Thoracic aorta (tissue), 2 donors: ENCODE results near the gene COL4A6. TPM values are rescaled to one million over a fixed set of nuclear protein-coding genes. Genes with fewer than 3 reads are reported as not detected.

Experiments used
- ATAC-seq: fragments of 150-250 bp; one replicate; pipeline ENCODE4 v1.8.0; 2017; ENCODE audit warnings: low read depth; ENCODE audit not compliant: insufficient number of reproducible peaks, low FRiP score
- DNase-seq: peaks from one replicate; pipeline ENCODE4 v3.0.0-alpha.2; 2020; ENCODE audit warnings: low spot score
- H3K27ac ChIP-seq, 2 donors: fragments of 200-600 bp; sonication (generic); 1 replicate in 1 of 2; 2 replicates in 1 of 2; pipeline ENCODE4 v1.5.1; 2016; ENCODE audit warnings: mild to moderate bottlenecking in 2 of 2, moderate library complexity in 2 of 2
- H3K27me3 ChIP-seq: fragments of 200-600 bp; sonication (generic); replicated peaks from 2 replicates; pipeline ENCODE4 v1.6.0; 2016; ENCODE audit warnings: mild to moderate bottlenecking; ENCODE audit not compliant: insufficient read depth
- H3K36me3 ChIP-seq: fragments of 200-600 bp; sonication (generic); one replicate; pipeline ENCODE4 v1.5.1; 2016
- H3K4me1 ChIP-seq, 2 donors: fragments of 200-600 bp; sonication (generic); 1 replicate in 1 of 2; 2 replicates in 1 of 2; pipeline versions ENCODE4 v1.5.1 to v1.6.0; 2016; ENCODE audit warnings: low read depth in 2 of 2, mild to moderate bottlenecking in 1 of 2; ENCODE audit not compliant: control insufficient read depth in 1 of 2
- H3K4me3 ChIP-seq: fragments of 200-600 bp; sonication (generic); 2 replicates; pipeline ENCODE4 v1.5.1; 2016; ENCODE audit warnings: mild to moderate bottlenecking
- H3K9me3 ChIP-seq: fragments of 200-600 bp; sonication (generic); 2 replicates; pipeline ENCODE4 v1.5.1; 2016
- CTCF ChIP-seq: fragments of 200-600 bp; sonication (generic); IDR thresholded peaks from one replicate; pipeline ENCODE4 v1.5.1; 2019; ENCODE audit warnings: antibody characterized with exemption
- total RNA-seq, 2 donors: library from RNA; depleted of rRNA; stranded (reverse); fragments of >200 nt; gene quantifications; one replicate each; pipeline versions ENCODE4 v1.1.0 to v1.2.3, GENCODE V29; 2016

The COL4A6 gene
- total RNA-seq, 2 donors from 2014 or later, result 1.3 to 2.2 TPM

DNA sequence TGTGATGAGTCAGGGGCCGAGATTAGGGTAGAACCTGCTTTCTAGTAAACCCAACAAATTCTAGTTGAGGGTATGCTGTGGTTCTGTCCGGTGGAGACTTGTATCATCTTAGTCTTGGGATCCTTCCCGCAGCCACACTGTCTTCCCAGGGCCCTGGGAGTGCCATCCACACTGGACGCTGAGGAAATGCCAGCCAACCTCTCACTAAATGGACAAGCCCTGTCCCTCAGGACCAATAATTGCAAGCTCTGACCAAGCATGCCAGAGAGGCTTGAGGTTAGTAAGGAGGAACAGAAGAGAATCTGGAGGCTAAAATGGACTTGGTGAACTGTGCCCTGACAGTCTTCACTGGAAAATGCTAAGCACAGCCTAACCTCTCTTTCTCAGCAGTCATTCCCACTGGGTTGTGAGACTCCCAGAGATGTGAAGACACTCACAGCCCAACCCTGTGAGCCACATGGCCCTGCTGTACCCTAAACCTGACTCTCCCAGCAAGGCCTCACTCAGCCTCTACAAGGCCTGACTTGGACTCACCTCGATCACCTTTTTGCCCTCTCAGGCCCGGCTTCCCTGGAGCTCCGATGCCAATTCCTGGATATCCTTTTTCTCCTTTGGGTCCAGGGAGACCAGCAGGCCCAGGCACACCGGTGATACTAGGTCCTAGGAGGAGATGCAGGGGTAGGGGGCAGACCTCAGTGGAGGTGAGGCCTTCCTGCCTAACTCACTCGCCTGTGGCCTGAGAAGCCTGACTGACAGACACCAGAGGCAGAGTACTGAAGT lies 269.1 kb downstream of the COL4A6 start:
- Histone ChIP-seq H3K9me3 (no peaks in the 10 kb centered on the region), H3K27me3 (no peaks in the 10 kb centered on the region), H3K4me3 (no peak overlapping the region), H3K36me3 (no peaks in the 10 kb centered on the region), H3K4me1 (no peaks in the 10 kb centered on the region), H3K27ac (no peak overlapping the region)
- ATAC-seq, result no peak
- no peak for TF ChIP-seq CTCF
- DNase-seq, result no peak

DNA sequence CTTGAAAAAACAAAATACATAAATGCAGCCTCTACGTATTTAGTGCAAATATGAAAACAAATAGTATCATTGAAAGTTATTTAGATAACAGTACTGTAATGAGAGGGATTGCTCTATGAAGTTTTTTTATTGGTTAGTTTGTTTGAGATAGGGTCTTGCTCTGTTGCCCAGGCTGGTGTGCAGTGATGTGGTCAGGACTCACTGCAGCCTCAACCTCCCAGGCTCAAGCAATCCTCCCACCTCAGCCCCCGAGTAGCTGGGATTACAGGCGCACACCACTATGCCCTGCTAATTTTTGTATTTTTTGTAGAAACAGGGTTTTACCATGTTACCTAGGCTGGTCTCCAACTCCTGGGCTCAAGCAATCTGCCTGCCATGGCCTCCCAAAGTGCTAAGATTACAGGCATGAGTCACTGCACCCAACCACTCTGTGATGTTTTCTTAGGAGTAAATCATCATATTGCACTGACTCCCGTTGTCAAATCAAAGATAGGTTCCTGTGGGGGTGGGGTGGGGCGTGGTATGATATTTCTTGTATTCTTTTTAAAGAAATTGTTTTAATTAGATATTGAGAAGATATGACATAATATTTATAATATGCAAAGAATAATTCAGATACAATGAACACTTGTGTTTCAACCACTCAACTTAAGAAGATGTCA lies 270.9 kb downstream of the COL4A6 start:
- TF ChIP-seq CTCF, result no peak
- no peaks in the 10 kb centered on the region for H3K9me3 ChIP-seq
- no peaks in the 10 kb centered on the region for H3K4me1 ChIP-seq

GRCh38 chrX:108165383-108166111 lies 272.7 kb downstream of the COL4A6 start:
- no peak for DNase-seq
- TF ChIP-seq CTCF, result no peak
- no peak overlapping the region for H3K27ac ChIP-seq

More for the DNA sequence above, 270.9 kb downstream of the COL4A6 start:
- H3K27me3 ChIP-seq, result no peaks in the 10 kb centered on the region
- DNase-seq (no peak), ATAC-seq (no peak)
- H3K36me3 ChIP-seq, result no peaks in the 10 kb centered on the region
- H3K27ac ChIP-seq, result no peak overlapping the region
- H3K4me3 ChIP-seq, result no peak overlapping the region

GRCh38 chrX:108163333-108164082 lies 274.7 kb downstream of the COL4A6 start:
- H3K9me3 ChIP-seq, result no peaks in the 10 kb centered on the region
- TF ChIP-seq CTCF, result no peak
- DNase-seq, result no peak
- H3K4me1 ChIP-seq, result no peaks in the 10 kb centered on the region
- H3K27me3 ChIP-seq, result no peaks in the 10 kb centered on the region
- ATAC-seq, result no peak
- no peaks in the 10 kb centered on the region for H3K36me3 ChIP-seq
- H3K27ac ChIP-seq, result no peak overlapping the region
- H3K4me3 ChIP-seq, result no peak overlapping the region

More at GRCh38 chrX:108165383-108166111, 272.7 kb downstream of the COL4A6 start:
- Histone ChIP-seq H3K27me3 (no peaks in the 10 kb centered on the region), H3K4me3 (no peak overlapping the region), H3K9me3 (no peaks in the 10 kb centered on the region), H3K36me3 (no peaks in the 10 kb centered on the region), H3K4me1 (no peaks in the 10 kb centered on the region)
- ATAC-seq, result no peak
